Glomerular visceral epithelial cell (primary cell): Measurements from ENCODE around the gene NADSYN1.
"Not testable (repeated sequence)": the region's sequence is repeated elsewhere in the genome, so short reads cannot be mapped to it uniquely, and the experiment has no call there.

ENCODE experiments used
- DNase-seq: peaks from one replicate; pipeline ENCODE4 v3.0.0-alpha.2; 2016; ENCODE audit errors: extremely low spot score

NADSYN1 gene

DNA sequence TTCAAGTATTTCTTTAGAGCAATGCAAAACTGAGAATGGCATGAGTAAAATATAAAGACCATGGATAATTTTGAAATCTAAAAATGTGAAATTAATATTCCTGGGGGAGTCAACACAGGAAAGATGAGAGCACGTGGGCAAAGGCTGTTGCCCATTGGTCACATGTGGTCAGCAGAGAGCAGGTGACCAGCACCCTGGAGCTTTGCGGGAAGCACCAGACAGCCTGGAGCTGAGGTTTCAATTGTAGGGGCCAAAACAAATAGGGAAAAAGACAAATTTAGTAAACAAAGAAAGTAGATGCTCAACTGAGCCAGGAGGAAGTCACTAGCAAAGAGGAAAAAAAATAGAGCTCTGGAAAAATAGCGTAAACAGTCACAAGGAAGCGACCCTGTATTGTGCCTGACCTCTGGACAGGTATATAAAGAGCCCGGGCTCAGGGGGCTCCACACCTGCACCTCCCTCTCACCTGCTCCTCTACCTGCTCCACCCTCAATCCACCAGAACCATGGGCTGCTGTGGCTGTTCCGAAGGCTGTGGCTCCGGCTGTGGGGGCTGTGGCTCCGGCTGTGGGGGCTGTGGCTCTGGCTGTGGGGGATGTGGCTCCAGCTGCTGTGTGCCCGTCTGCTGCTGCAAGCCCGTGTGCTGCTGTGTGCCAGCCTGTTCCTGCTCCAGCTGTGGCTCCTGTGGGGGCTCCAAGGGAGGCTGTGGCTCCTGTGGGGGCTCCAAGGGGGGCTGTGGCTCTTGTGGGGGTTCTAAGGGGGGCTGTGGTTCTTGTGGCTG is 74.0 kb downstream of the NADSYN1 start, which contains the start of gene KRTAP5-7:
KRTAP5-7 (plus strand) TSS at position 472 of the 780 bp plus-strand sequence; CDS start at position 506, 34 bp downstream.
- DNase-seq, result not testable (repeated sequence)

GRCh38 chr11:71527576-71528210 is 74.7 kb downstream of the NADSYN1 start:
- DNase-seq, result no peak

GRCh38 chr11:71530602-71531001 is 77.6 kb downstream of the NADSYN1 start:
- no peak for DNase-seq

- no peak for DNase-seq
Measured at GRCh38 chr11:71532036-71532610, 79.1 kb downstream of the NADSYN1 start.

GRCh38 chr11:71534711-71535608 is 82.0 kb downstream of the NADSYN1 start:
- not testable (repeated sequence) for DNase-seq

GRCh38 chr11:71535825-71536224 is 82.8 kb downstream of the NADSYN1 start:
- no peak for DNase-seq

DNA sequence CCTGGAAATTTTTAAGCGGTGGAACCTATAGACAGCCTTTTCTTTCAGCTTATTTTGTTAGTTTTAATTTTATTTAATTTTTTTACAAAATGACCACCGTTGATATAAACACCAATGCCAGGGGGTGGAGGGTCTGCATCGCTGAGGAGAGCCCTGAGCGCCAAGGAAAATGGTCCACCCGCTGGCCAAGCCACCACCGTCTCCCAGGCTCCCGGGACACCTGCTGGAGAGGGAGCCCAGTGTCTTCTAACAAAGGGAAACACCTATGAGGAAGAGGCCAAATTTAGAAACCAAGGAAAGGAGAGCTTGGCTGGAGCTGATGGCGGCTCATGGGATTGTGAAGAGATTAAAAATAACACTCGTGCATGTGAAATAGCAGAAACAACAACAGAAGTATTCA is 84.5 kb downstream of the NADSYN1 start:
- DNase-seq, result no peak

GRCh38 chr11:71537977-71538665 is 85.1 kb downstream of the NADSYN1 start, which contains the start of gene KRTAP5-8:
KRTAP5-8 (plus strand) TSS chr11:71538025; CDS start chr11:71538056, 31 bp downstream.
- not testable (repeated sequence) for DNase-seq

DNA sequence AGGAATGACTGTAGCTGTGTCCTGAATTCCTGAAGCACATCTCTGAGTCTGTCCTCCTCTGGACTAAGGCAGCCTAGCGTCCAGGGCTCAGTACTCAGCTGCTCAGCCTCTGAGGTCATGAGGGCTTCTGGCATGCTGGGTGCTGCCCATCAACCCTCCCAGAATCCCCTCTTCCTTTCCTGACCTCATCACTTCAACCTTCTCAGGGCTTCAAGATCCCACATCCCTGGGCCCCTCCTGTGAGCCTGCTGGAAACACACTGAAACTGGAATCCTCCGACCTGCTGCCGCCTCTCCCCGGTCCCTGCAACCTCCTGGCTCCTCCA is 85.6 kb downstream of the NADSYN1 start:
- DNase-seq, result no peak

- DNase-seq, result no peak
Measured at GRCh38 chr11:71539017-71539416, 86.0 kb downstream of the NADSYN1 start.

DNA sequence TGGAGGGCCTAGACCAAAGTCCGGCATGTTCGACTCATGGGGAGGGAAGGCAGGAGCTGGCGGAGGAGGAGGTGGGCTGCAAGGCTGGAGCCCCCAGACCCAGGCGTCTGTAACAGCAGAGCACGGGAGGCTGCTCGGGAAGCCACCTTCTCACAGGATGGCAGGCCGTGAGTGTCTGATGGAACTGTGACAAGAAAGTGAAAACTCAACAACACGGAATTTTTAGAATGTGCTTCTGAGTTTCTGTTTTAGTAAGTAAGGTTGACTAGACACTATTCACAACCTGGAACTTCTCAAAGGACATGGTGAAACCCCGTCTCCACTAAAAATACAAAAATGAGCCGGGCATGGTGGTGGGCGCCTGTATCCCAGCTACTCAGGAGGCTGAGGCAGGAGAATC is 87.0 kb downstream of the NADSYN1 start:
- DNase-seq, result not testable (repeated sequence)

- DNase-seq, result not testable (repeated sequence)
Measured at GRCh38 chr11:71540521-71541304, 87.7 kb downstream of the NADSYN1 start.

GRCh38 chr11:71542382-71542781 is 89.4 kb downstream of the NADSYN1 start:
- DNase-seq, result no peak

- no peak for DNase-seq
Measured at GRCh38 chr11:71542879-71543777, 90.1 kb downstream of the NADSYN1 start.

GRCh38 chr11:71543866-71544265 is 90.9 kb downstream of the NADSYN1 start:
- no peak for DNase-seq

DNA sequence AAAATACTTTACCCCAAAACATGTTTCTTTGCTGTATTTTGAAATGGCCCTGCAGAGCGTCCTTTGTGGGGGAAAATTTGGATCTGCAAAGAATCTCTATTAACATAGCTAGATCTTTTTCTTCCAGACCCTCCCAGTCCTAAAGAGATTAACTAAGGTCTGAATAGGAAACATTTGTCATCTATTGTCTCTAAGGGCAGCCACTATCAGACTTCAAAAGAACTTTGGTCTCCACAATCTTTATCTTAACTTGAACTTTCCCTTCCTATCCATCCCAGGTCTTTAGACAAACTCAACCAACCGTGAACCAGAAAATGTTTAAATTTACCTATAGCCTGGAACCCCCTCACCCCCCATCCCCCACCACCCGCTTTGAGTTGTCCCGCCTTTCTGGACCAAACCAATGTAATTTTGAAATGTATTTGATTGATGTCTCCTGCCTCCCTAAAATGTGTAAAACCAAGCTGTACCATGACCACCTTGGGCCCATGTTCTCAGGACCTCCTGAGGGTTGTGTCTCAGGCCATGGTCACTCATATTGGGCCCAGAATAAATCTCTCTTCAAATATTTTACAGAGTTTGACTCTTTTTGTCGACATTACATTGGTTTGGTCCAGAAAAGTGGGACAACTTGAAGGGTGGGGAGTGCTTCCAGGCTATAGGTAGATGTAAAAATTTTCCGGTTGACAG is 91.7 kb downstream of the NADSYN1 start:
- no peak for DNase-seq

GRCh38 chr11:71545405-71545966 is 92.5 kb downstream of the NADSYN1 start:
- DNase-seq, result no peak

GRCh38 chr11:71548120-71548519 is 95.1 kb downstream of the NADSYN1 start, which contains the start of gene KRTAP5-9:
KRTAP5-9 (plus strand) TSS chr11:71548420; CDS start chr11:71548658, 238 bp downstream.
- no peak for DNase-seq
